Stimulated activated CD8-positive, alpha-beta memory T cell treated with anti-CD3 and anti-CD28 coated beads, Interleukin-15, amount 100 ng/mL, for 4 hours (primary cell): ENCODE measurements around the gene SRGAP2C.
"Not testable (repeated sequence)": the region's sequence is repeated elsewhere in the genome, so short reads cannot be mapped to it uniquely, and the experiment has no call there.

ENCODE experiments used
- DNase-seq, 2 donors: peaks; one replicate each; pipeline ENCODE4 v3.0.0-alpha.2; 2020; ENCODE audit warnings: low read depth in 2 of 2

The SRGAP2C gene

GRCh38 chr1:121279548-121279898 is 94.7 kb downstream of the SRGAP2C start:
- DNase-seq = not testable (repeated sequence)

- not testable (repeated sequence) for DNase-seq
These were observed 96.0 kb downstream of the SRGAP2C start for GRCh38 chr1:121280699-121281317.

GRCh38 chr1:121281480-121281879 is 96.7 kb downstream of the SRGAP2C start:
- not testable (repeated sequence) for DNase-seq

GRCh38 chr1:121283587-121284180 is 98.9 kb downstream of the SRGAP2C start:
- DNase-seq = not testable (repeated sequence)

GRCh38 chr1:121292590-121292989 is 107.8 kb downstream of the SRGAP2C start:
- DNase-seq = not testable (repeated sequence)

GRCh38 chr1:121293263-121294204 is 108.8 kb downstream of the SRGAP2C start:
- not testable (repeated sequence) for DNase-seq

GRCh38 chr1:121294205-121294570 is 109.4 kb downstream of the SRGAP2C start:
- not testable (repeated sequence) for DNase-seq

GRCh38 chr1:121296563-121296962 is 111.8 kb downstream of the SRGAP2C start:
- not testable (repeated sequence) for DNase-seq

GRCh38 chr1:121298529-121298928 is 113.8 kb downstream of the SRGAP2C start:
- DNase-seq = not testable (repeated sequence)

GRCh38 chr1:121299514-121300149 is 114.9 kb downstream of the SRGAP2C start:
- DNase-seq = not testable (repeated sequence)

- DNase-seq = not testable (repeated sequence)
These were observed 117.1 kb downstream of the SRGAP2C start for GRCh38 chr1:121301876-121302275.

GRCh38 chr1:121307759-121308158 is 123.0 kb downstream of the SRGAP2C start:
- DNase-seq = not testable (repeated sequence)

- DNase-seq = not testable (repeated sequence)
These were observed 130.7 kb downstream of the SRGAP2C start for GRCh38 chr1:121315509-121315908.

GRCh38 chr1:121316081-121316480 is 131.3 kb downstream of the SRGAP2C start:
- not testable (repeated sequence) for DNase-seq

- DNase-seq = not testable (repeated sequence)
These were observed 133.0 kb downstream of the SRGAP2C start for GRCh38 chr1:121317491-121318468.

GRCh38 chr1:121318687-121319086 is 133.9 kb downstream of the SRGAP2C start:
- DNase-seq = not testable (repeated sequence)

GRCh38 chr1:121321660-121322059 is 136.9 kb downstream of the SRGAP2C start:
- DNase-seq = not testable (repeated sequence)

GRCh38 chr1:121324726-121325125 is 140.0 kb downstream of the SRGAP2C start:
- not testable (repeated sequence) for DNase-seq

- DNase-seq = not testable (repeated sequence)
These were observed 147.4 kb downstream of the SRGAP2C start for GRCh38 chr1:121332141-121332540.
